Adipocyte (in vitro differentiated cells): ENCODE data around the gene SAMD4B.
"Not testable (repeated sequence)": the region's sequence is repeated elsewhere in the genome, so short reads cannot be mapped to it uniquely, and the experiment has no call there.

ENCODE experiments used
- DNase-seq: peaks from one replicate; pipeline ENCODE4 v3.0.0-alpha.2; 2015; ENCODE audit warnings: low read depth
- H3K27me3 ChIP-seq: replicated peaks from 2 replicates; pipeline ENCODE4 v1.7.0; 2013; ENCODE audit warnings: mild to moderate bottlenecking, low read length, moderate library complexity; ENCODE audit not compliant: control insufficient read depth, insufficient read depth
- H3K36me3 ChIP-seq: 2 replicates; pipeline ENCODE4 v1.7.0; 2013; ENCODE audit warnings: low read length, mild to moderate bottlenecking, moderate library complexity; ENCODE audit not compliant: control insufficient read depth, insufficient read depth, severe bottlenecking
- H3K4me1 ChIP-seq: 2 replicates; pipeline ENCODE4 v1.7.0; 2013; ENCODE audit warnings: mild to moderate bottlenecking, low read length, moderate library complexity; ENCODE audit not compliant: control insufficient read depth, insufficient read depth
- H3K4me3 ChIP-seq: 2 replicates; pipeline ENCODE4 v1.7.0; 2013; ENCODE audit warnings: mild to moderate bottlenecking, low read length, moderate library complexity
- H3K9ac ChIP-seq: 2 replicates; pipeline ENCODE4 v1.7.0; 2013; ENCODE audit warnings: mild to moderate bottlenecking, low read length, moderate library complexity
- H3K9me3 ChIP-seq: 2 replicates; pipeline ENCODE4 v1.7.0; 2013; ENCODE audit warnings: mild to moderate bottlenecking, low read length, moderate library complexity; ENCODE audit not compliant: control insufficient read depth

The SAMD4B gene

DNA sequence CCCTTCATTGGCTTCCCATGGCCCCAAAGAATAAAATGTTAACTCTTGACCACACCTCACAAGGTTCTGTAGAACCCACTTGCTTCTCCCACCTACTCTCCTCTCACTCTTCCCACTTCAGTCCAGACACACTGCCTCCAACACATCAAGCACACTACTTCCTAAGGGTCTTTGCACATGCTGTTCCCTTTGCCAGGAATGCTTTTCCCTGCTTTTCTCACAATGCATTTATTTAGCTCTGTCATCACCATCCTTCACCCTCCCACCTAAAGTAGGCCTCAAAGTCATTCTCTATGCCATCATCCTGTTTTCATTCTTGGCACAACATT lies 38.1 kb upstream of the SAMD4B start:
- DNase-seq: no peak
- peaks cover 5% of the 10 kb centered on the region for H3K9me3 ChIP-seq
- no peak overlapping the region for H3K4me3 ChIP-seq
- peaks cover 59% of the 10 kb centered on the region for H3K27me3 ChIP-seq
- H3K9ac ChIP-seq: no peak overlapping the region
- H3K36me3 ChIP-seq: no peaks in the 10 kb centered on the region
- H3K4me1 ChIP-seq: peaks cover 4% of the 10 kb centered on the region

DNA sequence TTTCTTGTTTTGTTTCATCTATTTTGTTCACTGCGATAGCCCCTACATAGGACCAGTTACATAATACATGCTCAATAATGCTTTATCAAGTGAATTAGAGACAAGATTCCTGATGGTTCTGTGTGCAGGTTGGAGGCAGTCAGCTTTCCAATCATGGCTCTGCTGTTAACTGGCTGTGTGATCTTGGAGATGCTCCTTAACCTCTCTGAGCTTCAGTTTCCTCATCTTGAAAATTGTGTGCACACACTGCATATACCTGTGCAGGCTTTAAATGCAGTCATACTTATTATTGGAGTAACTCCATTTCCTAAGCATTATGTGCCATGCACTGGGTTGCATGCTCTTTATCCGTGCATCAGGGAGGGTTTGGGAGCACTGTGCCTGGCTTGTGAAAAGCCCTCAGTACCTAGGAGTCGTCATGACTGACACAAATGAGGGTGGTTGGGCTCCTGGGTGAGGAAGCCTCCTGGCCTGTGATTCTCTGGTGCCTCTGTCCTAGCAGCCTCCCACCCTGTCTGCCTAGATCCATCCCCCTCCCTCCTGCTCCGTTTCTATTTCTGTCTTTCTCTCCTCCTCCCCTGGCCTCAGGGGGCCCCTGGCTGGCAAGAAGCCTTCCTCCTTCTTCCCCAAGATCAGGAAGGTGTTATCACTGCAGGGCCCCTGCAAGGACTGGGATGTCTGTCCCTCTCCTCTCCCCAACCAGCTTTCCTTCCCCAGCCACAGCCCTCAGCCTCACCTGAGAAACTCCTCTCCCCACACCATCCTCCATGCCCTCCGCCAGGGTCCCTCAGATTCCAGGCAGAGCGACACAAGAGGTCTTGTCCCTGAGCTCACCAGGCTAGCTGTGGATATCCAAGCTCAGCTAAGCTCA lies 37.3 kb upstream of the SAMD4B start:
- H3K9me3 ChIP-seq: peaks cover 5% of the 10 kb centered on the region
- peaks cover 59% of the 10 kb centered on the region for H3K27me3 ChIP-seq
- H3K9ac ChIP-seq: no peak overlapping the region
- peaks cover 4% of the 10 kb centered on the region for H3K4me1 ChIP-seq
- no peaks in the 10 kb centered on the region for H3K36me3 ChIP-seq
- no peak overlapping the region for H3K4me3 ChIP-seq
- DNase-seq: no peak

DNA sequence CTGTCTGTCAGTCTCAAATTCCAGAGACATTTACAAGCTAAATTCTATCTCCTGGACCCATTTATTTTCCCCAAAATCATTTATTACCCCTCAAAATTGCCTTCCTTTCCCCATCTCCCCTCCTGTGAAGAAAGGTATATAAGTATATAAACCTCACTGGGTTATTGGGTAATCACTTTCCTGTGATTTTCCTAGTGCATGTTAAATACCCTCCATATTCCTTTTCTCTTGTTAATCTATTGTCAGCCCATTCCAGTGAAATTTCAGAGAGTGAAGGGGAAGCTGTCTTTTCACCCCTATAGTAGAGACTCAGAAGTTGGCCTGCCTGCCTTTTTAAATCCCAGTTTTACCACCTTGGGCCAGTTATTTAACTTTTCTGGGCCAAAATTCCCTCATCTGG lies 36.1 kb upstream of the SAMD4B start:
- Histone ChIP-seq H3K4me3 (no peak overlapping the region), H3K27me3 (peaks cover 52% of the 10 kb centered on the region), H3K4me1 (peaks cover 4% of the 10 kb centered on the region), H3K9me3 (peaks cover 5% of the 10 kb centered on the region), H3K36me3 (no peaks in the 10 kb centered on the region), H3K9ac (no peak overlapping the region)
- DNase-seq: no peak

DNA sequence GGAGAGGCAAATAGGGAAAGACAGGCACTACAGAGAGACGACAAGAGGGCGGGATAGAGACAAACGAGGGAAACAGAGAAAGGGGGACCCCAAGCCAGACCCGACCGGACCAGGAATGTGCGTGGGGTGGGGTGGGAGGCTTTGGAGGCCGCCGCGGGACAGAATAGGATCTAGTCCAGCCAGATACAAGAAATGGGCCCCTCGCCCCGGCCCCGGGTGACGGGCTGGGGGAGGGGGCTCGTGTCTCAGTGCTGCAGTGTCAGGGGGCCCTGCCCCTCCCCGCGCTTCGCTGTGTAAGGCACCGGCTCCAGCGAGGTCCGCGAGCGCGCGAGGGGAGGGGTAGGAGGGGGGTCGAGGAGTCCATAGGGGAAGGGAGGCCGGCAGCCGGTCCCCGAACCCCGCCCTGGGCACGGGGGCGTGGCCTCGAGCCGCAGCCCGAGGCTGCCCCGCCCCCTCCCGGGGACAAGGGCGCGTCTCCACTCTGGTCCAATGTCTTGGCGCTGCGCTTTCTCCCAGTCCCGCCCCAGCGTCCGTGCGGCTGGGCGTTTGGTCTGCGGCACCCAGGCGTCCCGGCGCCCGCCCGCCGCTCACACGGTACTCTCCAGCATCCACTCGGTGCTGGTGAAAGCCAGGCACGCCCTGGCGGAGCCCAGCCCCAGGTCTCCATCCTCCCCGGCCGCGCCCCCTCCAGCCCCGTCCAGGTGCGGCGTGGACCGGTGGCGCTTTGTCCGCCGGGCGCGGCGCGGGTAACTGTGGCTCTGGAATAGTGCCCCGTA lies 35.0 kb upstream of the SAMD4B start:
- Histone ChIP-seq H3K9ac (no peak overlapping the region), H3K4me3 (peak overlapping the region; percentile 23), H3K4me1 (peaks cover 4% of the 10 kb centered on the region), H3K27me3 (peaks cover 43% of the 10 kb centered on the region), H3K9me3 (no peaks in the 10 kb centered on the region), H3K36me3 (no peaks in the 10 kb centered on the region)
- peak; percentile 44 for DNase-seq

DNA sequence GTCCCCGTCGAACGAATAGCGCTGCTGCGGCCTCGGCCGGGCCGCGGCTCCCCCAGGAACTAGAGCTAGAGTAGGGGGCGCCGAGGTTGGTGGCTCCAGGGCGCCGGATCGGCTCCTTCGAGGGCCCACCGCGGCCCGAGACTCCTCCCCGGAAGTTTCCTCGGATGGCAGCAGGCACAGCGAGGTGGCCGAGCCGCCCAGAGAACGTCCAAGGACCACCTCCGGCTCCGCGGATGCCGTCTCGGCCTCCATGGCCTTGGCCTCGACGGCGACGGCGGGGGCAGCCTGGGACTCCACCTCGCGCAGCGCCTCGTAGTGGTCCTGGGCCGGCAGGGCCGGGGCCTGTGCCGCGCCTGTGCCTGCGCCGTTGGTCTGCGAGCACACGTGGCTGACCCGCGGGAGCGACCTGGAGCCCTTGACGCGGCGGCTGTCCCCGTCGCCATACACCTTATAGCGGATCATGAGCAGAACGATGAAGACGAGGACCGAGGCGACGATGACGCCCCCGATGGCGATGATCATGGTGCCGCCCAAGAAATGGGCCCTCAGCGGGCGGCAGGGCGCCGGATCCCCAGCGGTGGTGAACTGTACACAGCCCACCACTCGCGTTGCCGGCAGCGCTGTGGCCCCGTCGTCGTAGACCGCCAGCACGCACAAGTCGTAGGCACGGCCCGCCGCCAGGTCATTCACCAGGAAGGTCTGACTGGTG lies 34.2 kb upstream of the SAMD4B start:
- no peaks in the 10 kb centered on the region for H3K36me3 ChIP-seq
- H3K9ac ChIP-seq: no peak overlapping the region
- H3K27me3 ChIP-seq: peaks cover 43% of the 10 kb centered on the region
- H3K4me1 ChIP-seq: peaks cover 4% of the 10 kb centered on the region
- no peak for DNase-seq
- H3K9me3 ChIP-seq: no peaks in the 10 kb centered on the region
- no peak overlapping the region for H3K4me3 ChIP-seq

DNA sequence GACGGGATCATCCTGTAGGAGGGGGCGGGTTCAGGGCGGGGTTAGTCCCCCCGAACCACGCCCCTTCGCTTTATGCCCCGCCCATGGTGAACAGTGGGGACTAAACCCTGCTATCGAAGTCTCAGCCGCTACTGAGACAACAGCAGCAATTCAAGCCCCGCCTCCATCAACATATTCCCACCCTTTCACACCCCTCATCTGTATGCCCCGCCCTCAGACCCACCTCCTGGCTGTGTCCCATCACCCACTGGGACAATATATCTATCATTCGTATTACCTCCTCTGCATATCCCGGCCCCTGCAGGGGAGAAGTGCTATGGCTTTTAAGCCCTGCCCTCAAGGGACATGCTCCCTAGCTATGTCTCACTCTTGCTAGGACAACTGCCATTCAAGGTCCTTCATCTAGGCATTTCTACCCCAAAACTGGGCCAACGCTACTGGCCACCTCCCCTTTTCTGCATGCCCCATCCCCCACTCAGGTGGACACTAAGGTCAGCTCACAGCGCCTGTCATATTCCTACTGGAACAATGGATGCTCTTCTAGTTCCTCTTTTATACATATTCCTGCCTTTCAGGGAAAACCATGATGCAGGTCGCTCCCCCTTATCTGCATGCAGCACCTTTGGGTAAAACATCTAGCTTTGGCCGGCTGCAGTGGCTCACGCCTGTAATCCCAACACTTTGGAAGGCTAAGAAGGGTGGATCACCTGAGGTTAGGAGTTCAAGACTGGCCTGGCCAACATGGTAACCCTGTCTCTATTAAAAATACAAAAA lies 33.5 kb upstream of the SAMD4B start:
- no peak for DNase-seq
- Histone ChIP-seq H3K4me1 (no peaks in the 10 kb centered on the region), H3K36me3 (no peaks in the 10 kb centered on the region), H3K9me3 (no peaks in the 10 kb centered on the region), H3K27me3 (peaks cover 37% of the 10 kb centered on the region), H3K9ac (no peak overlapping the region), H3K4me3 (no peak overlapping the region)

DNA sequence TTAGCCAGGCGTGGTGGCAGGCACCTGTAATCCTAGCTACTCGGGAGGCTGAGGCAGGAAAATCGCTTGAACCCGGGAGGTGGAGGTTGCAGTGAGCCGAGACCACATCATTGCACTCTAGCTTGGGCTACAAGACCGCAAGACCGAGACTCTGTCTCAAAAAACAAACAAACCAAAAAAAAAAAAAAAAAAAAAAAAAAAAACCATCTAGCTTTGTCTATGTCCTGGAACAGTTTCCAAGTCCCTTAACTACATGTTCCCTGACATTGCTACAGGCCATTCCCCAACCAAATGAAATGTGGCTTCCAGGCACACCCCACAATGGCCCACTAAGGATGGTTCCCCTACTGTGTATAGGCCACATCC lies 32.9 kb upstream of the SAMD4B start:
- not testable (repeated sequence) for DNase-seq, H3K36me3 ChIP-seq, H3K9ac ChIP-seq, H3K4me3 ChIP-seq, H3K4me1 ChIP-seq, H3K9me3 ChIP-seq
- peaks cover 33% of the 10 kb centered on the region for H3K27me3 ChIP-seq

DNA sequence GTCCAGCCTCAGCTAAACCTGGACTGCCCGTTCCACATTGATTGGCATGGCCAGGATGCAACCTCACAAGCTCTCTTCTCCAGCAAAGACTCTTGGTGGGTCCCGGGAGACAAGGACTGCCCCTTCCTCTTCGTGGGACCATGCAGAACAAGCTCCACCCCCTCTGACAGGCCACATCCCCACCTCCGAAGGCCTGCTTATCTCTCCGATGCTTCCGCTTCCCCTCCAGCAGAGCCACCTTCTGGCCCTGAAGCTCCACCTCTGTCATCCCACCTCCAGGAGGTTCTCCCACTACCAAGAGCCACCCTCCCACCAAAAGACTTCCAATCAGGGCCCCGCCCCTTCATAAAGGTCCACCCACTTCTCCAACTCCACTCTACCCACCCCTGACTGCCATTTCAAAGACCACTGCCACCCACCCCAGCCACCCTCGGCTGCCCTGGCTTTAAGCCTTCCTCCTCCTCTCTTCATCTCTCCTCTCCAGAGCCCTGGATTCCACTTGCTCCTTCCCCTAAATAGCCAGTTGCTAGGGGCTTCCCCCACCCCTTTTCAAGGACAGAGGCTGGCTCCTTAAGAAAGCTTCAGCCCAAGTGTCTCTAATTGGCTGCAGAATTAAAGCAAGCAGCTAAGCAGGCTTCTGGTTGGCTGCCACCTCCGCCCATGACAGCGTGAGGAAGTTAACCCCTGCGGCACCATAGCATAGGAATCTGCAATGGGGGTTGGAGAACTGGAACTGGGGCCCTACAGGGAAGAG lies 31.5 kb upstream of the SAMD4B start:
- Histone ChIP-seq H3K9me3 (no peaks in the 10 kb centered on the region), H3K27me3 (peaks cover 19% of the 10 kb centered on the region), H3K9ac (no peak overlapping the region), H3K36me3 (no peaks in the 10 kb centered on the region), H3K4me1 (no peaks in the 10 kb centered on the region), H3K4me3 (no peak overlapping the region)
- no peak for DNase-seq

DNA sequence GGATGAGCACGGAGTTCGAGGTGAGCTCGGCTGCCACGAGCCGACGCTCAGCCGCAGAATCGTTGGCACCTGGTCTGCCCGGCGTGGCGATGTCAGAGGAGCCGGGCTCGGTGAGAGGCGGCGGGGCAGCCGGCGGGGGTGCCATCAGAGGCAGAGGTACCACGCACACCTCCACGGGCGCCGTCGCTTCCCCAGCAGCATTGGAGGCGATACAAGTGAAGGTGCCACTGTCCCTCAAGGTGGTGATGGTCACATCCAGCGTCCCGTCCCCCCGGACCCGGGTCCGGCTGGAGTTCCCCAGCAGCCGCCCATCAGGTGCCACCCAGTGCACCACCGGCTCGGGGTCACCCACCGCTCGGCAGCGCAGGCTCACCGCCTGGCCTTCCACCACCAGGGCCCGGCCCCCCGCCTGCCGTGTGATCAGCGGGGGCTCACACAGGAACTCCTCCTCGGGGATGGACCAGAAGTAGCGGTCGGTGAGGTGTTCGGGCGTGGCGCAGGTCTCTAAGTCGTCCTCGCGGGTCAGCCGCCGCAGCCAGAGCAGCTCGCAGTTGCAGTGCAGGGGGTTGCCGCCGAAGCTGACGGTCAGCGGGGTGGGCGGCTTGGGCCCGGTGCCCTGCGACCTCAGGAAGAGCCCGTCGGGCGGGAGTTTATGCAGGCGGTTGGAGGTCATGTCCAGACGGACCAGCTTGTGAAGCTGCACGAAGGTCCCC lies 28.0 kb upstream of the SAMD4B start:
- Histone ChIP-seq H3K36me3 (no peaks in the 10 kb centered on the region), H3K9me3 (no peaks in the 10 kb centered on the region), H3K9ac (no peak overlapping the region), H3K27me3 (peaks cover 13% of the 10 kb centered on the region), H3K4me3 (no peak overlapping the region), H3K4me1 (no peaks in the 10 kb centered on the region)
- no peak for DNase-seq

DNA sequence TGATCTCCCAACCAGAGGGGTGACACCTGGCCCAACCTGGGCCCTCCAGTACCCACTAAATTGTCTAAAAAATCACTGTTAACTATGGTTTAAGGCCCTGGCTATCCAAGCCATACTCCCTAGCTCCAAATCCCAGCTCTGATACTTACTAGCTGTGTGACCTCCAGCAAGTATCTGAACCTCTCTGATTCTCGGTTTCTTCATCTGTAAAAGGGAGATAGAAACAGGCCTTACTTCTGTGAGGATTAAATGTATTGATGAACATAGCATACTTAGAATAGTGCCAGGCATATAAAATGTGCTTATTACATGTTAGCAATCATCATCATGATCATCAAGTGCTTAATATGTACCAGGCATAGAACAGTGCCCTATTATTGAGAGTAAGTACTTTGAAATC lies 26.3 kb upstream of the SAMD4B start:
- Histone ChIP-seq H3K36me3 (no peaks in the 10 kb centered on the region), H3K4me1 (peaks cover 3% of the 10 kb centered on the region), H3K4me3 (no peak overlapping the region), H3K9ac (no peak overlapping the region), H3K9me3 (no peaks in the 10 kb centered on the region), H3K27me3 (peaks cover 13% of the 10 kb centered on the region)
- DNase-seq: no peak
